Esophagus squamous epithelium (tissue), 5 donors: ENCODE results near the gene FMNL1. TPM values are rescaled to one million over a fixed set of nuclear protein-coding genes. Genes with fewer than 3 reads are reported as not detected.

Experiments used
- DNase-seq: peaks from one replicate; lab custom pipeline; 2025; lab: John Stamatoyannopoulos, UW
- H3K27ac ChIP-seq, 4 donors: fragments of 200-600 bp; sonication (generic); one replicate each; pipeline ENCODE4 v1.5.1; 2016 to 2019; ENCODE audit warnings: mild to moderate bottlenecking in 1 of 4
- H3K27me3 ChIP-seq, 4 donors: fragments of 200-600 bp; sonication (generic); 1 replicate in 3 of 4; 2 replicates in 1 of 4; pipeline versions ENCODE4 v1.5.1 to v1.6.0; 2017 to 2021; ENCODE audit warnings: antibody characterized with exemption in 1 of 4
- H3K36me3 ChIP-seq, 3 donors: fragments of 200-600 bp; sonication (generic); one replicate each; pipeline ENCODE4 v1.5.1; 2016 to 2019
- H3K4me1 ChIP-seq, 3 donors: fragments of 200-600 bp; sonication (generic); one replicate each; pipeline ENCODE4 v1.5.1; 2017 to 2019
- H3K4me3 ChIP-seq, 4 donors: fragments of 200-600 bp; sonication (generic); 1 replicate in 3 of 4; 2 replicates in 1 of 4; pipeline ENCODE4 v1.5.1; 2016 to 2019; ENCODE audit warnings: mild to moderate bottlenecking in 2 of 4, moderate library complexity in 1 of 4
- H3K9me3 ChIP-seq, 3 donors: fragments of 200-600 bp; sonication (generic); one replicate each; pipeline ENCODE4 v1.5.1; 2016 to 2019
- CTCF ChIP-seq, 6 experiments: fragments of 450-650 bp in 4 of 6; fragments of 200-600 bp in 2 of 6; sonication (generic) in 2 of 6; IDR thresholded peaks; one replicate each; pipeline ENCODE4 v1.5.1; 2016 to 2019; ENCODE audit warnings: antibody characterized with exemption in 6 of 6, mild to moderate bottlenecking in 4 of 6, moderate library complexity in 4 of 6
- POLR2A ChIP-seq, 4 donors: fragments of 450-650 bp; IDR thresholded peaks; one replicate each; pipeline ENCODE4 v1.6.1; 2017; ENCODE audit warnings: antibody characterized with exemption in 4 of 4, mild to moderate bottlenecking in 4 of 4, moderate library complexity in 3 of 4
- WGBS, 2 donors: methylation state at CpG; one replicate each; pipeline ENCODE4 v1.1.5; 2018; 5-methylcytosine and 5-hydroxymethylcytosine counted together
- intact Hi-C: fragments of 100-400 bp; cut with DNase I; formaldehyde crosslinking; loops from one replicate; pipeline ENCODE4 v1.15.0; 2022
- total RNA-seq, 4 donors: library from RNA; depleted of rRNA; stranded (reverse); fragments of >200 nt; gene quantifications; one replicate each; pipeline ENCODE4 v1.1.0, GENCODE V29; 2016
- donor health status: DM: yes; HTN: yes; CAD: no.

FMNL1 gene
- total RNA-seq, 4 donors from 2014 or later, result 3.5 to 16.8 (median 6.9) TPM

- Histone ChIP-seq H3K27me3 (peaks cover 0 to 35% (median 3%) of the 10 kb centered on the region in 4 donors), H3K27ac (peak overlapping the region in 1 of 4 donors; percentile 25), H3K4me1 (peaks cover 4 to 56% (median 23%) of the 10 kb centered on the region in 3 donors), H3K9me3 (no peaks in the 10 kb centered on the region), H3K36me3 (no peaks in the 10 kb centered on the region), H3K4me3 (no peak overlapping the region)
- TF ChIP-seq CTCF (IDR thresholded peaks at IDR 0.05), result peak; percentile 85 to 99 (median 98)
- TF ChIP-seq POLR2A (IDR thresholded peaks at IDR 0.05), result no peak
- no peak for DNase-seq
- 9 to 16% methylated on average over 11 to 12 of the region's 12 CpGs for WGBS, 2 donors
- intact Hi-C loops, result loop anchor here (5.0 kb wide), 1 partner anchor 168 kb away; no protein-coding TSS in a partner anchor
Observed at GRCh38 chr17:45218895-45219661, 2.6 kb upstream of the FMNL1 start.

- intact Hi-C loops, result loop anchor here (5.0 kb wide), 1 partner anchor 52 kb away; no protein-coding TSS in a partner anchor
- 87% methylated on average over 2 to 3 of the region's 3 CpGs for WGBS, 2 donors
- DNase-seq, result no peak
- H3K4me3 ChIP-seq, result no peak overlapping the region
- peaks cover 4 to 64% (median 23%) of the 10 kb centered on the region in 3 donors for H3K4me1 ChIP-seq
- no peaks in the 10 kb centered on the region for H3K36me3 ChIP-seq
- no peaks in the 10 kb centered on the region for H3K9me3 ChIP-seq
- no peak overlapping the region for H3K27ac ChIP-seq
- H3K27me3 ChIP-seq, result peaks cover 0 to 36% (median 3%) of the 10 kb centered on the region in 4 donors
- TF ChIP-seq POLR2A (IDR thresholded peaks at IDR 0.05), result no peak
- TF ChIP-seq CTCF (IDR thresholded peaks at IDR 0.05), result no peak
Observed at GRCh38 chr17:45220079-45220478, 1.6 kb upstream of the FMNL1 start.

- WGBS, 2 donors, result no CpG with 5 or more reads among the region's 38 CpGs
- no peaks in the 10 kb centered on the region for H3K36me3 ChIP-seq
- H3K27me3 ChIP-seq, result peaks cover 0 to 36% (median 3%) of the 10 kb centered on the region in 4 donors
- no peaks in the 10 kb centered on the region for H3K9me3 ChIP-seq
- peaks cover 8 to 81% (median 25%) of the 10 kb centered on the region in 3 donors for H3K4me1 ChIP-seq
- intact Hi-C loops, result loop anchor here (5.0 kb wide), 1 partner anchor 50 kb away; no protein-coding TSS in a partner anchor
- no peak for TF ChIP-seq CTCF (IDR thresholded peaks at IDR 0.05)
- TF ChIP-seq POLR2A (IDR thresholded peaks at IDR 0.05), result no peak
- no peak for DNase-seq
- H3K27ac ChIP-seq, result peak overlapping the region; percentile 70 to 95 (median 84)
- H3K4me3 ChIP-seq, result peak overlapping the region; percentile 33 to 70 (median 50)
Observed at GRCh38 chr17:45222014-45222288, 266 bp downstream of the FMNL1 start.

- intact Hi-C loops, result loop anchor here (5.0 kb wide), 1 partner anchor 50 kb away; no protein-coding TSS in a partner anchor
- no peak for DNase-seq
Observed at GRCh38 chr17:45222289-45222995, 757 bp downstream of the FMNL1 start.

More at GRCh38 chr17:45222289-45222995, 757 bp downstream of the FMNL1 start:
- H3K36me3 ChIP-seq, result no peaks in the 10 kb centered on the region
- H3K4me1 ChIP-seq, result peaks cover 12 to 85% (median 30%) of the 10 kb centered on the region in 3 donors
- no peaks in the 10 kb centered on the region for H3K9me3 ChIP-seq
- TF ChIP-seq POLR2A (IDR thresholded peaks at IDR 0.05) (no peak), CTCF (IDR thresholded peaks at IDR 0.05) (no peak)
- 21 to 30% methylated on average over 2 to 8 of the region's 33 CpGs for WGBS, 2 donors
- H3K27me3 ChIP-seq, result peaks cover 0 to 36% (median 3%) of the 10 kb centered on the region in 4 donors
- peak overlapping the region; percentile 33 to 70 (median 50) for H3K4me3 ChIP-seq
- peak overlapping the region; percentile 70 to 95 (median 84) for H3K27ac ChIP-seq
